Left lobe of liver (tissue), 2 donors: ENCODE measurements around the gene TBATA. TPM values are rescaled to one million over a fixed set of nuclear protein-coding genes. Genes with fewer than 3 reads are reported as not detected.

Experiments used
- ATAC-seq: fragments of 200-7000 bp; cut with Tn5 transposase; one replicate; pipeline ENCODE4 v1.9.1; 2020; ENCODE audit warnings: mild to moderate bottlenecking, moderate library complexity
- DNase-seq: peaks from one replicate; pipeline ENCODE4 v3.0.0-alpha.2; 2020; ENCODE audit warnings: low spot score
- total RNA-seq: library from RNA; stranded (reverse); gene quantifications from one replicate; pipeline ENCODE4 v1.2.1, GENCODE V29; 2021
- donor health status: DM: no; HTN: no; CAD: no; lungs with moderate emphysema.
- donor health status: DM: no; HTN: yes; CAD: no.

TBATA gene
- total RNA-seq, 1 donor from 2014 or later, result not detected

DNA sequence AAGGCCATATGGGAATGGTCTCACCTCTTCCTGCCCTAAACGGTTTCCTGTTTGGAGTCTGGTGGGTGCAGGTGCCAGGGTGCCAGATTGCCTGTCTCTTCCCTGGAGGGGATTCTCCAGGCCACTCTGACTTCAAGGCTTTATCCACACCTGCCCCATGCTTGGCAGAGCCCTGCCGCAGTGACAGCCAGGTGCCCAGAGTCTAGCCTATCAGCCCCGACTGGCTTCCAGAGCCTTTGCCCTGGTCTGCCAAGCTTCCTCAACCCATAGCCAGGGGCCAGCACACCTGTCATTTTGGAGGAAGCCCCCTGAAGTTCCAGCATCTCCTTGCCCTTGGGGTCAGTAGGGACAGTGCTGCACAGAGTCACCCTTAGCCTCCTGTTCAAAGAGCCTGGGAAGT lies 21.6 kb downstream of the TBATA start:
- DNase-seq (no peak), ATAC-seq (no peak)

DNA sequence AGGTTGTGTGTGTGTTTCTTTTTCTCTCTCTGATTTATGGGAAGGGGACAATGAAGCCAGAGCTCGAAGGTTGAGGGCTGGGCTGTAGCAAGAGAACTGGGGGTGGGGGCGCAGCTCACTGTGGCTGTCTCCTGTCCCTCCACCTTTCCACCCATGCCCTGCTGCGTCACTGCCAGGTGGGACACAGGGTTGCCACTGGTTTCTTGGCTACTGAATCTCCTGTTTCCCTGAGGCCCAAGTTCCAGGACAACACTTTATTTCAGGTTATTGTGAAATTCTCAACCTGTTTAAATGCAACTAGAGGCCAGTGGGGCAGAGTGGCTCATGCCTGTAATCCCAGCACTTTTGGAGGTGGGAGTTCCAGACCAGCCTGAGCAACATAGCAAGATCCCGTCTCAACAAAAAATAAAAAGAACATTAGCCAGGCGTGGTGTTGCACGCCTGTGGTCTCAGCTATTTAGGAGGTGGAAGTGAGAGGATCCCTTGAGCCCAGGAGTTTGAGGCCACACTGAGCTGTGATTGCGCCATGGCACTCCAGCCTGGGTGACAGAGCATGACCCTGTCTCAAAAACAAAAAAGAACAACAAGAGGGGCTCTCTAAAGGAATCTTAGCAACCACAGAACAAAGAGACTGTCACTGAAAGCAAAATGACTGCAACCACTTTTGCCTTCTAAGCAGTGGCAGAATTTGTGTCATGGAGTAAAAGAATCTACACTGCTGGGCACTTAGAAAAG lies 22.6 kb downstream of the TBATA start:
- peak; percentile 70 for ATAC-seq
- DNase-seq, result peak; percentile 60

DNA sequence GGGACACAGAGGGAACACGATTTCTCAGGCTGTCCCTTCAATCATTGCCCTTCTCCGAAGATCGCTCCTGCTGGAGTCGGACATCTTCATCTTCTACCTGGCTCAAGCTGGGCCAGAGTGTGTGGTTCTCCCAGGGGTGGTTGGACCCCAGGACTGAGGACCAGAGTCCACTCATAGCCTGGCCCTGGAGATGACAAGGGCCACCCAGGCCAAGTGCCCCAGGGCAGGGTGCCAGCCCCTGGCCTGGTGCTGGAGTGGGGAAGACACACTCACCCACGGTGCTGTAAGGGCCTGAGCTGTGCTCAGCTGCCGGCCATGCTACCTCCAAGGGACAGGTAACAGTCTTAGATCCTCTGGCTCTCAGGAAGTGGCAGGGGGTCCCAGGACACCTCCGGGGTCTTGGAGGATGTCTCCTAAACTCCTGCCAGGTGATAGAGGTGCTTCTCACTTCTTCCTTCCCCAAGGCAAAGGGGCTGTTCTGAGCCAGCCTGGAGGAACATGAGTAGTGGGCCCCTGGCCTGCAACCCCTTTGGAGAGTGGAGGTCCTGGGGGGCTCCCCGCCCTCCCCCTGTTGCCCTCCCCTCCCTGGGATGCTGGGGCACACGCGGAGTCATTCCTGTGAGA lies 23.3 kb downstream of the TBATA start:
- DNase-seq, result peak; percentile 70
- peak; percentile 72 for ATAC-seq

DNA sequence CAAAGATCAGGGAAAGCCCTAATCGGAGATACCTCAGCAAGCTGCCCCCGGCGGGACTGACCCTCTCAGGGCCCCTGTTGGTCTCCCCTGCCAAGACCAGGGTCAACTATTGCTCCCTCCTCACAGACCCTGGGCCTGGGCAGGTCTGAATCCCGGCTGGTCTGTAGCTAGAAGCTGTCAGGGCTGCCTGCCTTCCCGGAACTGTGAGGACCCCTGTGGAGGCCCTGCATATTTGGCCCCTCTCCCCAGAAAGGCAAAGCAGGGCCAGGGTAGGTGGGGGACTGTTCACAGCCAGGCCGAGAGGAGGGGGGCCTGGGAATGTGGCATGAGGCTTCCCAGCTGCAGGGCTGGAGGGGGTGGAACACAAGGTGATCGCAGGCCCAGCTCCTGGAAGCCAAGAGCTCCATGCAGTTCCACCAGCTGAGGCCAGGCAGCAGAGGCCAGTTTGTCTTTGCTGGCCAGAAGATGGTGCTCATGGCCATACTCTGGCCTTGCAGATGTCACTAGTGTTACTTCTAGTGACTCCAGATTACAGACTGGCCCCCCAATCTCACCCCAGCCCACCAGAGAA lies 24.1 kb downstream of the TBATA start:
- ATAC-seq (peak; percentile 32), DNase-seq (no peak)

DNA sequence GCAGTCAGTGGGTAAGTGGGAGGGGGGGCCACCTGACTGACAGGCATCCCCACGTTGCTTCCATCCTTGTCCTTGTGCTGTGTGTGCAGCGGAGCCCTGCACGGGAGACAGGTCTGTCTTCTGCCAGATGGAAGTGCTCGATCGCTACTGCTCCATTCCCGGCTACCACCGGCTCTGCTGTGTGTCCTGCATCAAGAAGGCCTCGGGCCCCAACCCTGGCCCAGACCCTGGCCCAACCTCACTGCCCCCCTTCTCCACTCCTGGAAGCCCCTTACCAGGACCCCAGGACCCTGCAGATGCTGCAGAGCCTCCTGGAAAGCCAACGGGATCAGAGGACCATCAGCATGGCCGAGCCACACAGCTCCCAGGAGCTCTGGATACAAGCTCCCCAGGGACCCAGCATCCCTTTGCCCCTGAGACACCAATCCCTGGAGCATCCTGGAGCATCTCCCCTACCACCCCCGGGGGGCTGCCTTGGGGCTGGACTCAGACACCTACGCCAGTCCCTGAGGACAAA lies 24.8 kb downstream of the TBATA start:
- ATAC-seq, result no peak
- no peak for DNase-seq

DNA sequence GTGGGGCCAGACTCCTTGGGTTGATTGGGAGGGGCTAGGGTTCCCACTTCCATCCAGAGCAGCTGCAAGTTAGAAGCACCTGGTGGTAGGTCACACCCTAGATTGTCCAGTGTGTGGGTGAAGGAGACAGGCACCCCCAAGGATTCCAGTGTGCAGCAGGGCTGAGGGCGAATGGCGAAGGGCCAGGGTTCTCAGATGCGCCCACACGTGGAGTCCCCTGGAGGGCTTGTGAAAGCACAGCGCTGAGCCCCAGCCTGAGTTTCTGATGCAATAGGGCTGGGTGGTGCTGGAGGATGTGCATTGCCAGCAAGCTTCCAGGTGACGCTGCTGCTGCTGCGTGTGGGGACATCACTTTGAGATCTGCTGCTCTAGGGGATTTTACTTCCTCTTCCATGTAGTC lies 25.4 kb downstream of the TBATA start:
- DNase-seq (no peak), ATAC-seq (no peak)

DNA sequence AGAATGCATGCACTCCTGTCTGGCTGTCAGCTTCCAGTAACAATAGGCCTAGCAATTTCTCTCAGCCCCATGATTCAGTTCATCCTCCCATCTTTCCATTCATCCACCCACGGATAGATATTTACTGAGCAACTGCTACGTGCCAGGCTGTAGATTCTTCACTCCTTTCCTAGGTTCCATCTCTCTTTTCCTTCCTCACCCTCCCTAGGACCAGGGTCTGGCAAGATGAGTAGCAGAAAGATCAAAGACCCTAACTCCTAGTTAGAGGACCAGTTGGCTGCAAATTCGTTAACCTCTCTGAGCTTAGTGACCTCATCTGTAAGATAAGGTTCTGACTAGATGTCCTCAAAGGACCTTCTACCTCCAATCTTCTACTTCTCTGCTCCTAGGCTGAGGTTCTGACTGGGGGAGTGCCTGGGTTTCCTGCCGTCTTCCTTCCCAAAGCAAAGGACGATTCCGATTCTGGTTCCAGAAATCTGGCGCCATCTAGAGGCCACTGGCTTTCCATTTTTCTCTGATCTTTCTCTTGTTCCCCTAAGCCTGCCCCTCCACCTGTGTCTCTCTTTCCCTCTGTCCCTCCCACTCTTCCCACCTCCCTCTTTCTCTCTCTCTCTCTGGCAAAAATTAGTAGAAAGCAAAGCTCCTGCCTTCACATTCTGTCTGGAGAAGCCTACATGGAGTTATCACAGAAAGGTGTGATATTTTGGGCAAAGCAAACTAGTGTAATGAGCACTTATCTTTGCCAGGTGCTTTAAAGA lies 26.2 kb downstream of the TBATA start:
- DNase-seq, result peak; percentile 63
- ATAC-seq, result peak; percentile 64

DNA sequence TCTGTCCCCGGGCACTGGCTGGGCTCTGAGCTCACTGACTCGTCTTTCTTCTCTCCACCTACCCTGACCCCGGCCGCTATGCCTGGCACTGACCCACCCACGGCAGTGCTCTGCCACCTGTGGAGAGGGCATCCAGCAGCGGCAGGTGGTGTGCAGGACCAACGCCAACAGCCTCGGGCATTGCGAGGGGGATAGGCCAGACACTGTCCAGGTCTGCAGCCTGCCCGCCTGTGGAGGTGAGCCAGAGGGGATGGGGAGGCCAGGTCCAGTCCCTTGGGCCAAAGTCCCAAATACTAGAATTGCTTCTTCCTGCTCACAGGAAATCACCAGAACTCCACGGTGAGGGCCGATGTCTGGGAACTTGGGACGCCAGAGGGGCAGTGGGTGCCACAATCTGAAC lies 27.3 kb downstream of the TBATA start:
- ATAC-seq (no peak), DNase-seq (no peak)

DNA sequence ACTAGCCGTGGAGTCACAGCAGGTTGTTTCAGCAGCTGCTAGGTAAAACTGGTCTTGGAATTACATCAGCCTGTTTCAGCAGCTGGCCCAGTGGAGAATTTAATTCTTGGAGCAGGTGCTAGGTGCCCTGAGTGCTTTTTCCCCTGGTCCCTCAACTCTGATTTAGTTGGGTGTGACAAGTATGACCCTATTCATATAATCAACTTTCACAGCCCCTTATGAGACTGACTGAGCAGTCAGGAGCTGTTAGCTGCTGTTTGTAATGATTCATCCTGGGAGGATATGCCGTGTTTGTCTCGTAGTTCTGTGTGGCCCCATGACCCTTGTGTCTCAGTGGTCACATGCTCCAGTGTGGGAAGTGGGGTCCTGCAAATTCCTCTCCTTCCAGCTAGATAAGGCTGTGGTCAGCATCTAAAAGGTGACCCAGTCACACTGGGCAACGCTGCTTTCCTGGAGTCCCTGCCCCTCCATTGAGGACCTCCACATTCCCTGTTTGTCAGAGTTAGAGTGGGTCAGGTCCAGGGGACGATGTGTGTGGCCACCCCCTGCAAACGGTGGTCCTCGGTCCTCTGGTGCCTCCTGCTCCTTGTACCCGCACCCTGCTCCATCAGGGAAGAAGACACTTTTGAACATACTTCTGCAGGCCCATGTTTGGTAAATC lies 28.3 kb downstream of the TBATA start:
- DNase-seq (no peak), ATAC-seq (no peak)

DNA sequence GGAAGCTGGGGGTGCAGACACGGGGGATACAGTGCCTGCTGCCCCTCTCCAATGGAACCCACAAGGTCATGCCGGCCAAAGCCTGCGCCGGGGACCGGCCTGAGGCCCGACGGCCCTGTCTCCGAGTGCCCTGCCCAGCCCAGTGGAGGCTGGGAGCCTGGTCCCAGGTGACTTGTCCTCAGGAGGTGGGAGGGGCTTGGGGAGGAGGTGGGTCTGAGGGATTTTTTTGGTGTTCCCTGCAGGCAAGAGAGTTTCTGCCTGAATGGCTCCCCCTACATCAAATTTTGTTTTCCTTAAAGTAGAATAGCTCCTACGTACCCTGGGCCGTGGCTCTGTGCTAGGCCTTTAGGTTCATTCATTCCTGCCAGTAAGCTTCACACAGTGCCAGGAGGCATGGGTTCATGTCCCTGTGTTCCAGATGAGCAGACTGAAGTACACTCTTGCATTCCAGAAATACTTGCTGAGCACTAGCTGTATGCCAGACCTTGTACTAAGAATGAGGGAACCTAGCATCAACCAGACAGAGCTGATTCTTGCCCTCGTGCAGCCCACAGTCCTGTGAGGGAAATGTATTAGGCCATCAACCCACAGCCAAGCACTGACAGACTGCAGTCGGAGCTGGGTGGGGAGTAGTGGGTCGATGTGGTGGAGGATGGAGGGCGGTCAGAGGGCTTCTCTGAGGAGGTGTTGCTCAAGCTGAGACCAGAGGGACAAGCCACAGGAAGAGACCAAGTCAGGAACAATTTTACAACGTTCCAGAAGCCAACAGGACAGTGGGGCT lies 31.1 kb downstream of the TBATA start:
- no peak for ATAC-seq
- no peak for DNase-seq

DNA sequence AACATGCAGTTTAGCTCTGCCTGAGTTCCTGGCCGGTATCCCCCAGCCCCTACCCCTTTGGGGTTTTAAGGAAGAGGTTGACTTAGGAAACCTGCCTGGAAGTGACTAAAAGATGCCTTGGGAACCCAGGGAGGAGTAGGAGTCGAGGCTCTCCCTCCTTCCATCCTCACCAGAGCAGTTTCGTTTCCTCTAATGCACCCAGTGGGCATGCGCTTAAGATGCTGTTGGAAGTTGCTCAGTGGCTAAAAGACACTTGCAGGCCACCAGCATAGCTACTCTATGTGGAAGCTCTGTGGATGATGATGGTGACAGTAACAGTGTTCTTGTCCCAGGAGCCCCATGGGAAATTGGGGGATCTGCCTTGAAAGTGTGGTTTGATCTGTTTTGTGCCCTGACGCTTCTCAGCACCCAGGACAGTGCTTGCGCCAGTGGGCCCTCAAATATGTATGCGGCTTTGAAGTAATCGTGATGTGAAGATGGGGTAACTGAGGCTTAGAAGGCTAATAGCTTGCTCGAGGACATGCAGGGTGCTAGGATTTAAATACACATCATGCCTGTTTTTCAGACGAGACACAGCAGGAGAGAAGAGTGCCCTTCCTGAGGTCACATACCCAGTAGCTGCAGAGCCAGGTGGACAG lies 32.0 kb downstream of the TBATA start:
- ATAC-seq (no peak), DNase-seq (no peak)

DNA sequence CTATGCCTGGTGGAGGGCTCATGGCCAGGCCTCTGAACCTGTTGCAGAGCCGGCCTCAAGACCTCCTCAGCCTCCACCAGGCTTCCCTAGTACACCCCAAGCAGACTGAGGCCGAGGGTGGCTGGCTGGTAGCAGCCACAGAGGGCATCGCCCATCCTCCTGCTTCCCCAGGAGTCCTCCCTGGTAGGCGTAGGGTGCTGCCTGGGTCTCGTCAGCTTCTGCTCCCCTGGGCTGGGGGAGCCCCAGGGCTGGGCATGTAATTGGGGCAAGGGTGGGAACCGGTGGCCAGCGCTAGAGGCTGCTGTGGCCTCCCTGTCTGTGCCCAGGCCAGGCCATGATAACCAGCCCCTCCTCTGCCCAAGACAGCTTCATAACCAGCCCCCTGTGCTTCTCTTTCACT lies 32.6 kb downstream of the TBATA start:
- ATAC-seq, result no peak

DNA sequence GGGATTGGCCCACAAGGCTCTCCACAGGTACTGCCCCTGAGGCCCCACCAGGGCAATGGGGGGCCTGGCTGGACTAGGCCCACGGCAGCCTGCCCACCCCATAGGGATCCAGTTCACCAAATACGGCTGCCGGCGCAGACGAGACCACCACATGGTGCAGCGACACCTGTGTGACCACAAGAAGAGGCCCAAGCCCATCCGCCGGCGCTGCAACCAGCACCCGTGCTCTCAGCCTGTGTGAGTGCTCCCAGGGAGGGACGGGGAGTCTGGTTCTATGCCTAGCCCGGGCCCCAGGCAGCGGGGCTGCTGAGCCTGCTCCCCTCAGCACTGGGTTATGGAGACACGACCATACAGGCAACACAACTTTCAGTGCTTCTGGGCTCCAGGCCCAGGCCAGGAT lies 33.2 kb downstream of the TBATA start:
- no peak for ATAC-seq
- DNase-seq, result no peak

More for the DNA sequence above, 32.6 kb downstream of the TBATA start:
- DNase-seq, result no peak

DNA sequence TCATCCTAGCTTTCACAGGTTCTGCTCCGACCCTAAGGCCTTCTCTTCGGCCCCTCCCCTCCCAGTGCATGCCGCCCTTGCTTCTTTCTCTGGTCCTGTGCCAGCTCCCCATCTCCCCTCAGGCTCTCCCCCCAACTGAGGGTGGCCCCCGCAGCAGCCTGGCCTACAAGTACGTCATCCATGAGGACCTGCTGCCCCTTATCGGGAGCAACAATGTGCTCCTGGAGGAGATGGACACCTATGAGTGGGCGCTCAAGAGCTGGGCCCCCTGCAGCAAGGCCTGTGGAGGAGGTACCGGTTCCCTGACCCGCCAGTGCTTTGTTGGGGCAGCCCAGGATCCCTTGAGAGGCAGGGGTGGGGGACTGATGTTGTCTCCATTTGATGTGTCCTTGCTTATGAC lies 33.8 kb downstream of the TBATA start:
- DNase-seq (no peak), ATAC-seq (no peak)

DNA sequence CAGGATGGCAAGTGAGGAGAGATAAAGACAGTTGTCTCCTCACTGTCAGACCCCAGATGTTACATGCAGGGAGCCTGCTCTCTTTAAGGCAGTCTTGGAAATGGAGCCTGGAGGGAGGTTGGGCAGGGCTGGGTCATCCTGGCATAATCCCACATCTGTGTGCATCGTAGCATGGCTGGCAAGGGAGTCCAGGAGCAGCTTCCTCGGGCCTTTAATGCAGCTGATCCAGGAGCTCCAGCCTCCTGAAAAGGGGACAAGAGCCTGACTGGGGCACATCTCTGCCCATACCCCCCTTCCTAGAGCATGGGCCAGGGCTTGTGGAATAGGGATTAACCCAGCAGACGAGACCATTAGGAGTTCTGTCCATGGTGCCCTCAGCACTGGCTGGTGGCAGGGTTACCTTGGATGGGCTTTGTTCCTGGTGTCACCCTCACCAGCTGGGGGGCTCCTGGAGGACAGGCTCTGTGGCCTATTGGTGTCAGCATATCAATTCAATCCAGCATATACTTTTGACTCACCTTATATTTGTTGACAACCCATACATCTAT lies 34.9 kb downstream of the TBATA start:
- ATAC-seq (no peak), DNase-seq (no peak)

DNA sequence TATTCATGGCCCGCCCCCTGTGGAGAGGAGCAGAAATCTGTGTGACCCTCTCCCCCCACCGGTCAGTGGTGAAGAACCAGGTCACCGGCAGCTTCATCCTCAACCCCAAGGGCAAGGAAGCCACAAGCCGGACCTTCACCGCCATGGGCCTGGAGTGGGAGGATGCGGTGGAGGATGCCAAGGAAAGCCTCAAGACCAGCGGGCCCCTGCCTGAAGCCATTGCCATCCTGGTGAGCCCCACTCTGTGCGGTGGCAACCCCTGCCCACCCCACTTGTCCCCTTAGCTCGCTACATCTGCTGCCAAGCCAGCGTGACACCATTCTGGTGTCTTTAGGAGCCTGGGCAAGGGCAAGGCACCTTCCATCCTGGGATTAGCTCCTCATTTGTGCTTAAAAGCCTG lies 35.4 kb downstream of the TBATA start:
- DNase-seq, result no peak
- ATAC-seq, result no peak

DNA sequence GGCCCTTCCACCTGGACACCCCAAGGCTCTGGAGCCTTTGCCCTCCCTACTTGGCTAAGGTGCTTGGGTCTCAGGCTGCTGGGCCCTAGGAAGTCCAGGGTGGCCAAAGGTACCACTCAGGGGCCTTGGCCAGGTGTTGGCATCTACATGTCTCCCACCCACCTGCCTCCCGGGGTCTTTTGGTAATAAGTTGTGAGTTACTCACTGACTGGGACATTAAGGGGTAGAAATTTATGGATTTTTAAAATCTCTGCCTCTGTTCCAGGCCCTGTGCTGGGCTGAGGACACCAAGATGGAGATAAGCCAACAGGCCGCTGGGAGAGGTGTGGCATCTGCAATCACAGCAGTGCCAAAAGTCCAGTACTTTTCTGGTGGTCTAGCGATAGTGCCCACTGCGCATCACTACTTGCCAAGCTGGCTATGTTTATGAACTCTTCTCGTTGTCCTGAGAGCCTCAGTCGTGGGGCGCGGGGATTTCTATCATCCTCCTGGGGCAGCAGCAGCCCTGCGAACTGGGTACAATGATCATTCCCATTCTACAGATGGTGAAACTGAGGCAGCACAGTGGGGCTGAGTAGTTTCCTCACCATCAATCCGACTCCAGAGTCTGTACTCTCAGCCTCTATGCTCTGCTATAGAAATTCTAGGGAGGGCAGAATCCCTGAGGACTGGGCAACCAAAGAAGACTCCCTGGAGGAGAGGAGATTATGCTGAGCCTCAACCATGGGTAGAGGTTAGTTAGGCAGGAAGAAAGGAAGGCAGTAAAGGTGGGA lies 36.2 kb downstream of the TBATA start:
- no peak for ATAC-seq
- no peak for DNase-seq

DNA sequence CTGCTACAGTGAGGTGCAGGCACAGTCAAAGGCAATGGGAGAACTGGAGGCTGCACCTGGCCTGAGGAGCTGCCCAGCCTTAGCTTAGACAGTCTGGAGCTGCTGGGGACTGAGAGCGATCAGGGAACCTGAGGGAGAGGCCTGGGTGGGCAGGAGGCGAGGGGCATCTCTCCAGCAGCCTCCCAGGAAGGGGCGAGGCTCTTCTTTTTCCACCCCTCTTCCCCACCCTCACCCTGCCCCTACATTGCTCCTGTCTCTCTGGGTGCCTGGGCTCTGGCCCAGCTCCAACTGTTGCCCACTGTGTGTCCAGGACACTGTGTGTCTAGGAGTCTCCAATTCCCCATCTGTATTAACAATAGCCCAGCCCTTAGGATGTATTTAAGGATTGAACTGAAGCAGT lies 36.9 kb downstream of the TBATA start:
- DNase-seq (no peak), ATAC-seq (no peak)
